ENCODE data around the gene RNF157.

DNA sequence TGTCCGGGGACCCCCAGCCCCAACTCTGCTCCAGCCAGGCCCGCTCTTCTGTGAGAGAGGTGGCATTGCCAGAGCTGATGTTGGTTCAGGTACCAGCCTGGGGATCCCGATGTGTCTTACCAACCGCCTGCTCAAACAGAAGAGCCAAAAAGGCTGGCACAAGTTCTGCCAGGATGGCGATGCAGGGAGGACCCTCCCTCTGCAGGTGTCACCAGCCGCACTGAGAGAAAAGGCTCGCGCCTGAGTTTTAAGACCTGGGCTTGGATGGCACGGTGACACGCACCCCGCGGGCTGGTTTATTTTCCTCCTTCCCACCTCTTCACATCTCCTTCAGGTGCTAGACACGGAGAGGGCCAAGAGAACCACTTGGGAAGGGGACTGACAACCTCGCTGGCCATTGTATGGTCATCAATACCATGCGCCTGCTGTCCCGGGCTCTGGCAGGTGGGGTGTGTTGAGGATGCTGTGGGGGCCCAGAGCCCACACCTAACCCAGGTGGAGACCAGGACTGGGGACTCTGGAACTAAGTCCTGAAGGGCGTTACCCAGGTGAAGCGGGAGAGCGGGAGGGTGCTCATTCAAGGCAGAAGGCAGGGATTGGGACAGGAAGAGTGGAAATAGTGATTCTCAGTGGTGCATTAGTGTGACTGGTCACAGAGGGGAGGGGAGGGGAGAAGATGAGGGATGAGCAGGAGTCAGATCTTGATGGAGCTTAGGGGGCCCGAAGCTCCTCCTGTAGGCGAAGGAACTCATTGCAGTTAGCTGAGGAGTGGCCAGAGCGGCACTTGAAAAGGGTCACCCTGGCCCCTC, 115.5 kb downstream of the RNF157 start:
- TF ChIP-seq, protein P1, sequence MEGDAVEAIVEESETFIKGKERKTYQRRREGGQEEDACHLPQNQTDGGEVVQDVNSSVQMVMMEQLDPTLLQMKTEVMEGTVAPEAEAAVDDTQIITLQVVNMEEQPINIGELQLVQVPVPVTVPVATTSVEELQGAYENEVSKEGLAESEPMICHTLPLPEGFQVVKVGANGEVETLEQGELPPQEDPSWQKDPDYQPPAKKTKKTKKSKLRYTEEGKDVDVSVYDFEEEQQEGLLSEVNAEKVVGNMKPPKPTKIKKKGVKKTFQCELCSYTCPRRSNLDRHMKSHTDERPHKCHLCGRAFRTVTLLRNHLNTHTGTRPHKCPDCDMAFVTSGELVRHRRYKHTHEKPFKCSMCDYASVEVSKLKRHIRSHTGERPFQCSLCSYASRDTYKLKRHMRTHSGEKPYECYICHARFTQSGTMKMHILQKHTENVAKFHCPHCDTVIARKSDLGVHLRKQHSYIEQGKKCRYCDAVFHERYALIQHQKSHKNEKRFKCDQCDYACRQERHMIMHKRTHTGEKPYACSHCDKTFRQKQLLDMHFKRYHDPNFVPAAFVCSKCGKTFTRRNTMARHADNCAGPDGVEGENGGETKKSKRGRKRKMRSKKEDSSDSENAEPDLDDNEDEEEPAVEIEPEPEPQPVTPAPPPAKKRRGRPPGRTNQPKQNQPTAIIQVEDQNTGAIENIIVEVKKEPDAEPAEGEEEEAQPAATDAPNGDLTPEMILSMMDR (IDR thresholded peaks at IDR 0.05): no peak
- TF ChIP-seq POLR2A (IDR thresholded peaks at IDR 0.05): no peak

Measured in heart left ventricle (tissue), 13 donors.